Neural cell (in vitro differentiated cells): ENCODE measurements around the gene OR4S1. TPM values are rescaled to one million over a fixed set of nuclear protein-coding genes. Genes with fewer than 3 reads are reported as not detected.
"Not testable (repeated sequence)": the region's sequence is repeated elsewhere in the genome, so short reads cannot be mapped to it uniquely, and the experiment has no call there.

Experiments used
- H2AFZ ChIP-seq: fragments of 200-600, 300-800 bp; sonication (generic), shearing (Covaris generic); 2 replicates; pipeline ENCODE4 v1.6.0; 2014; ENCODE audit warnings: low read depth, mild to moderate bottlenecking, antibody characterized with exemption, low read length, moderate library complexity
- H3F3A ChIP-seq: fragments of 200-600 bp; shearing (Covaris generic); 2 replicates; pipeline ENCODE4 v1.6.1; 2016; ENCODE audit warnings: mild to moderate bottlenecking, moderate library complexity, mixed read lengths, antibody characterized with exemption, low read length; ENCODE audit not compliant: insufficient read depth, poor library complexity, severe bottlenecking
- H3K27ac ChIP-seq: fragments of 200-600, 300-800 bp; sonication (generic), shearing (Covaris generic); 2 replicates; pipeline ENCODE4 v1.5.1; 2014; ENCODE audit warnings: mild to moderate bottlenecking, low read length, moderate library complexity
- H3K27me3 ChIP-seq: fragments of 300-800, 200-600 bp; sonication (generic), shearing (Covaris generic); 2 replicates; pipeline ENCODE4 v1.6.0; 2014; ENCODE audit warnings: mild to moderate bottlenecking, low read depth, low read length, moderate library complexity; ENCODE audit not compliant: insufficient read depth
- H3K36me3 ChIP-seq: fragments of 300-800, 200-600 bp; sonication (generic), shearing (Covaris generic); 2 replicates; pipeline ENCODE4 v1.5.1; 2014; ENCODE audit warnings: mild to moderate bottlenecking, antibody characterized with exemption, low read length, moderate library complexity; ENCODE audit not compliant: insufficient read depth
- H3K4me2 ChIP-seq: fragments of 300-800, 200-600 bp; sonication (generic), shearing (Covaris generic); 2 replicates; pipeline ENCODE4 v1.6.0; 2014; ENCODE audit warnings: mild to moderate bottlenecking, low read length
- H3K4me3 ChIP-seq: fragments of 300-800, 200-600 bp; sonication (generic), shearing (Covaris generic); 2 replicates; pipeline ENCODE4 v1.5.1; 2014; ENCODE audit warnings: mild to moderate bottlenecking, low read length, moderate library complexity
- H3K79me2 ChIP-seq: fragments of 200-600 bp; shearing (Covaris generic); replicated peaks from 2 replicates; pipeline ENCODE4 v1.6.0; 2014; ENCODE audit warnings: mild to moderate bottlenecking, low read length, moderate library complexity; ENCODE audit not compliant: insufficient read depth
- H3K9ac ChIP-seq: fragments of 300-800, 200-600 bp; sonication (generic), shearing (Covaris generic); 2 replicates; pipeline ENCODE4 v1.6.1; 2016; ENCODE audit warnings: mild to moderate bottlenecking, low read length, mixed read lengths
- H3K9me2 ChIP-seq: fragments of 200-600 bp; shearing (Covaris generic); 2 replicates; pipeline ENCODE4 v1.6.1; 2016; ENCODE audit warnings: mild to moderate bottlenecking, low read length, mixed read lengths; ENCODE audit not compliant: insufficient read depth
- H3K9me3 ChIP-seq: fragments of 200-600, 300-800 bp; sonication (generic), shearing (Covaris generic); 2 replicates; pipeline ENCODE4 v1.6.1; 2016; ENCODE audit warnings: mild to moderate bottlenecking, mixed run types, low read length, moderate library complexity, mixed read lengths
- H4K20me1 ChIP-seq: fragments of 200-600 bp; shearing (Covaris generic); 2 replicates; pipeline ENCODE4 v1.6.1; 2016; ENCODE audit warnings: mild to moderate bottlenecking, mixed run types; ENCODE audit not compliant: insufficient read depth
- CTCF ChIP-seq: fragments of 450-650 bp; IDR thresholded peaks from 2 replicates; pipeline ENCODE4 v1.5.1; 2014; ENCODE audit warnings: antibody characterized with exemption, mild to moderate bottlenecking, moderate library complexity; ENCODE audit not compliant: poor library complexity, severe bottlenecking
- EP300 ChIP-seq: fragments of 450-650 bp; conservative IDR thresholded peaks from 2 replicates; pipeline ENCODE4 v1.6.1; 2014; ENCODE audit warnings: antibody characterized with exemption, mild to moderate bottlenecking, moderate library complexity; ENCODE audit not compliant: poor library complexity, severe bottlenecking
- EZH2 ChIP-seq: fragments of 200-600, 300-800 bp; shearing (Covaris generic), sonication (generic); IDR thresholded peaks from 2 replicates; pipeline ENCODE4 v1.6.1; 2014; ENCODE audit warnings: antibody characterized with exemption, low read length, borderline replicate concordance, mild to moderate bottlenecking; ENCODE audit not compliant: insufficient read depth, poor library complexity, severe bottlenecking
- MXI1 ChIP-seq: fragments of 450-650 bp; conservative IDR thresholded peaks from 2 replicates; pipeline ENCODE4 v1.6.1; 2014; ENCODE audit warnings: antibody characterized with exemption, mild to moderate bottlenecking; ENCODE audit not compliant: poor library complexity, severe bottlenecking
- POLR2AphosphoS5 ChIP-seq: IDR thresholded peaks from 2 replicates; pipeline ENCODE4 v1.6.1; 2012
- RAD21 ChIP-seq: fragments of 450-650 bp; conservative IDR thresholded peaks from 2 replicates; pipeline ENCODE4 v1.6.1; 2014; ENCODE audit warnings: antibody characterized with exemption, mild to moderate bottlenecking, moderate library complexity
- REST ChIP-seq: IDR thresholded peaks from 2 replicates; pipeline ENCODE4 v1.6.1; 2012; ENCODE audit warnings: borderline replicate concordance
- SMC3 ChIP-seq: fragments of 450-650 bp; conservative IDR thresholded peaks from 2 replicates; pipeline ENCODE4 v1.6.1; 2014; ENCODE audit warnings: antibody characterized with exemption, mild to moderate bottlenecking, moderate library complexity; ENCODE audit not compliant: poor library complexity
- TAF1 ChIP-seq: IDR thresholded peaks from 2 replicates; pipeline ENCODE4 v1.6.1; 2012; ENCODE audit warnings: low read depth
- polyA plus RNA-seq: library from polyadenylated mRNA; depleted of rRNA; stranded (reverse); fragments of >200 nt; gene quantifications from 2 replicates; pipeline ENCODE4 v1.2.3, GENCODE V29; 2014

OR4S1 gene
- polyA plus RNA-seq, 1 donor from 2014 or later: not detected

- H4K20me1 ChIP-seq, H3K27ac ChIP-seq, H3K4me3 ChIP-seq, H3K9me3 ChIP-seq, H3K36me3 ChIP-seq, H3K27me3 ChIP-seq, H2AFZ ChIP-seq, H3F3A ChIP-seq, H3K79me2 ChIP-seq, H3K4me2 ChIP-seq, H3K9ac ChIP-seq, H3K9me2 ChIP-seq: not testable (repeated sequence)
These were observed 18.6 kb downstream of the OR4S1 start, which contains the start of gene OR4C3 for GRCh38 chr11:48324620-48325019. TSS of gene OR4C3 (plus strand) at chr11:48324920. CDS start at chr11:48325022, 102 bp downstream.

- H3K9me2 ChIP-seq: no peaks in the 10 kb centered on the region
- no peak overlapping the region for H3K9ac ChIP-seq
- no peaks in the 10 kb centered on the region for H3K79me2 ChIP-seq
- no peaks in the 10 kb centered on the region for H3K9me3 ChIP-seq
- no peak overlapping the region for H3K4me3 ChIP-seq
- H2AFZ ChIP-seq: no peak overlapping the region
- no peaks in the 10 kb centered on the region for H3K36me3 ChIP-seq
- no peaks in the 10 kb centered on the region for H4K20me1 ChIP-seq
- H3F3A ChIP-seq: no peaks in the 10 kb centered on the region
- H3K27me3 ChIP-seq: no peaks in the 10 kb centered on the region
- no peak overlapping the region for H3K4me2 ChIP-seq
- no peak for TF ChIP-seq POLR2AphosphoS5
- H3K27ac ChIP-seq: no peak overlapping the region
These were observed 35.4 kb downstream of the OR4S1 start for GRCh38 chr11:48341466-48341865.

- not testable (repeated sequence) for H3K9me3 ChIP-seq, H3K27me3 ChIP-seq, H3K36me3 ChIP-seq, H3F3A ChIP-seq, H2AFZ ChIP-seq, H3K79me2 ChIP-seq, H3K9ac ChIP-seq, H3K27ac ChIP-seq, H4K20me1 ChIP-seq, H3K4me3 ChIP-seq, H3K9me2 ChIP-seq, H3K4me2 ChIP-seq
These were observed 36.5 kb downstream of the OR4S1 start for GRCh38 chr11:48342505-48342904.

GRCh38 chr11:48346286-48346685, 40.3 kb downstream of the OR4S1 start:
- not testable (repeated sequence) for H3K9me3 ChIP-seq, H3K4me3 ChIP-seq, H3K27me3 ChIP-seq, H3K27ac ChIP-seq, H3K9ac ChIP-seq, H3K4me2 ChIP-seq, H3K9me2 ChIP-seq, H3K79me2 ChIP-seq, H3K36me3 ChIP-seq, H4K20me1 ChIP-seq, H3F3A ChIP-seq, H2AFZ ChIP-seq

GRCh38 chr11:48354013-48354412, 48.0 kb downstream of the OR4S1 start:
- Histone ChIP-seq H3K79me2 (no peaks in the 10 kb centered on the region), H3K36me3 (no peaks in the 10 kb centered on the region), H3K4me3 (no peak overlapping the region), H3K27me3 (no peaks in the 10 kb centered on the region), H3K9ac (no peak overlapping the region), H3K4me2 (no peak overlapping the region), H3K9me2 (no peaks in the 10 kb centered on the region), H3F3A (no peaks in the 10 kb centered on the region), H3K9me3 (no peaks in the 10 kb centered on the region), H3K27ac (no peak overlapping the region), H2AFZ (no peak overlapping the region), H4K20me1 (no peaks in the 10 kb centered on the region)
- TF ChIP-seq MXI1: no peak
- TF ChIP-seq EZH2: no peak
- TF ChIP-seq RAD21: no peak
- no peak for TF ChIP-seq CTCF
- no peak for TF ChIP-seq EP300
- TF ChIP-seq POLR2AphosphoS5: no peak
- no peak for TF ChIP-seq REST
- TF ChIP-seq TAF1: no peak
- no peak for TF ChIP-seq SMC3
